ENCODE measurements around the gene FSCN2. TPM values are rescaled to one million over a fixed set of nuclear protein-coding genes. Genes with fewer than 3 reads are reported as not detected.

The FSCN2 gene
- total and polyA plus RNA-seq, 2 of the 4 experiments (the other 2 are of a cell fraction): 0.18 to 0.84 TPM

GRCh38 chr17:81549031-81549557 is 20.9 kb downstream of the FSCN2 start:
- in situ Hi-C loops (cut with MboI; ENCODE audit: low sequenced_read_pairs) (no loop called here), intact Hi-C loops (cut with micrococcal nuclease) (no loop called here), dilution Hi-C loops (cut with HindIII; ENCODE audit: low sequenced_read_pairs, unreplicated experiment) (no loop called here)
- no peaks in the 10 kb centered on the region for H3K27me3 ChIP-seq (ENCODE audit: control insufficient read depth, insufficient read depth, low read length)
- no peaks in the 10 kb centered on the region for H3K9me3 ChIP-seq (ENCODE audit: control insufficient read depth, insufficient read depth, low read length)
- peaks cover 33% of the 10 kb centered on the region for H4K20me1 ChIP-seq (ENCODE audit: insufficient read depth, low read length)
- no peak for DNase-seq
- H3K14ac ChIP-seq (replicated peaks; ENCODE audit: low read depth, low read length): no peak overlapping the region
- H2AK9ac ChIP-seq (replicated peaks; ENCODE audit: low read depth, low read length, poor library complexity): peak overlapping the region; percentile 13
- no peak overlapping the region for H3K23ac ChIP-seq (ENCODE audit: low read depth, low read length)
- no peak overlapping the region for H3K18ac ChIP-seq (ENCODE audit: low read depth, low read length)
- H3K4me2 ChIP-seq (ENCODE audit: low read depth, low read length): no peak overlapping the region
- peaks cover 14% of the 10 kb centered on the region for H3K4me1 ChIP-seq (ENCODE audit: control insufficient read depth, insufficient read depth, low read length)
- no peak overlapping the region for H4K91ac ChIP-seq (ENCODE audit: insufficient read depth, low read depth, low read length)
- peaks cover 8% of the 10 kb centered on the region for H3K9me1 ChIP-seq (ENCODE audit: insufficient read depth, low read length)
- no peak overlapping the region for H3K56ac ChIP-seq (ENCODE audit: extremely low read depth, insufficient read depth, low read length)
- no peak for ATAC-seq (ENCODE audit: low read depth)
- ChIA-PET CTCF (no interaction called here), POLR2A (ENCODE audit: unreplicated experiment) (interaction anchor here (0.5 kb wide), 1 partner anchor 37 kb away, joined by 3 read pairs; no protein-coding TSS in a partner anchor)
- H2BK20ac ChIP-seq (ENCODE audit: low read depth, low read length): no peak overlapping the region
- peaks cover 50% of the 10 kb centered on the region for H3K36me3 ChIP-seq (ENCODE audit: control insufficient read depth, insufficient read depth, low read length)
- TF ChIP-seq CTCF (conservative IDR thresholded peaks at IDR 0.05; ENCODE audit: low read depth, low read length): no peak
- no peak for TF ChIP-seq FOS (IDR thresholded peaks at IDR 0.05; ENCODE audit: low read depth, low read length)
- no peak for TF ChIP-seq POLR2A (IDR thresholded peaks at IDR 0.05; ENCODE audit: low read depth, low read length)
- no peak for TF ChIP-seq MAFK (IDR thresholded peaks at IDR 0.05; ENCODE audit: low read depth, low read length)
- TF ChIP-seq BHLHE40 (IDR thresholded peaks at IDR 0.05; ENCODE audit: low read depth, low read length): no peak
- no peak for TF ChIP-seq RCOR1 (IDR thresholded peaks at IDR 0.05; ENCODE audit: insufficient replicate concordance, low read length)
- no peak for TF ChIP-seq MXI1 (IDR thresholded peaks at IDR 0.05; ENCODE audit: borderline replicate concordance, low read depth, low read length)
- TF ChIP-seq SMC3 (IDR thresholded peaks at IDR 0.05; ENCODE audit: low read depth, low read length): no peak
- no peak for TF ChIP-seq MAZ (IDR thresholded peaks at IDR 0.05; ENCODE audit: borderline replicate concordance, low read depth, low read length)
- TF ChIP-seq ELK1 (IDR thresholded peaks at IDR 0.05; ENCODE audit: borderline replicate concordance, low read depth, low read length): no peak
- TF ChIP-seq NFE2L2 (IDR thresholded peaks at IDR 0.05; ENCODE audit: low read depth, low read length): no peak
- no peak for TF ChIP-seq RAD21 (IDR thresholded peaks at IDR 0.05; ENCODE audit: low read length)
- no peak for TF ChIP-seq CHD1 (IDR thresholded peaks at IDR 0.05; ENCODE audit: low read depth, low read length)
- TF ChIP-seq CEBPB (IDR thresholded peaks at IDR 0.05; ENCODE audit: low read depth, low read length): no peak
- TF ChIP-seq, protein P1, sequence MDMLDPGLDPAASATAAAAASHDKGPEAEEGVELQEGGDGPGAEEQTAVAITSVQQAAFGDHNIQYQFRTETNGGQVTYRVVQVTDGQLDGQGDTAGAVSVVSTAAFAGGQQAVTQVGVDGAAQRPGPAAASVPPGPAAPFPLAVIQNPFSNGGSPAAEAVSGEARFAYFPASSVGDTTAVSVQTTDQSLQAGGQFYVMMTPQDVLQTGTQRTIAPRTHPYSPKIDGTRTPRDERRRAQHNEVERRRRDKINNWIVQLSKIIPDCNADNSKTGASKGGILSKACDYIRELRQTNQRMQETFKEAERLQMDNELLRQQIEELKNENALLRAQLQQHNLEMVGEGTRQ (IDR thresholded peaks at IDR 0.05; ENCODE audit: low read depth, low read length): no peak
- TF ChIP-seq RFX5 (IDR thresholded peaks at IDR 0.05; ENCODE audit: low read depth, low read length): no peak
- no peak overlapping the region for H4K8ac ChIP-seq (ENCODE audit: low read depth in 2 of 2, low read length in 2 of 2)
- 96% methylated on average over 4 of the region's 16 CpGs; no CpG with 5 or more reads in 1 of the 2 experiments for WGBS, 2 experiments (ENCODE audit: extremely low coverage in 2 of 2, insufficient read length in 1 of 2)
- no peak overlapping the region for H3K4ac ChIP-seq (ENCODE audit: low read depth, low read length)
- BruUV-seq (replicated peaks): no TSS peak
- no peak overlapping the region for H3K4me3 ChIP-seq (ENCODE audit: insufficient read depth, low read depth, low read length)
- peak overlapping the region; percentile 43 for H2AFZ ChIP-seq (replicated peaks; ENCODE audit: low read length, poor library complexity)
- H2BK120ac ChIP-seq (ENCODE audit: low read depth, low read length): no peak overlapping the region
- no peak overlapping the region for H2AK5ac ChIP-seq (ENCODE audit: low read depth, low read length)
- H2BK5ac ChIP-seq (ENCODE audit: low read depth, low read length, poor library complexity, severe bottlenecking): no peak overlapping the region
- no peak overlapping the region for H3K9ac ChIP-seq (ENCODE audit: low read depth, low read length)
- H2BK15ac ChIP-seq (ENCODE audit: low read depth, low read length): no peak overlapping the region
- H3K79me1 ChIP-seq (ENCODE audit: low read depth in 1 of 2, low read length in 2 of 2): peaks cover 17 to 54% of the 10 kb centered on the region in 2 experiments
- no peak overlapping the region for H4K5ac ChIP-seq (ENCODE audit: low read depth, low read length)
- H3K27ac ChIP-seq (ENCODE audit: insufficient read depth, low read length): no peak overlapping the region

Measured in IMR-90 (cell line).